Hepatocyte (in vitro differentiated cells): ENCODE results near the gene ADCY4. TPM values are rescaled to one million over a fixed set of nuclear protein-coding genes. Genes with fewer than 3 reads are reported as not detected.

Experiments used
- DNase-seq: peaks from one replicate; pipeline ENCODE4 v3.0.0-alpha.2; 2016; ENCODE audit warnings: low spot score
- H2AFZ ChIP-seq: fragments of 200-600 bp; sonication (generic); 2 replicates; pipeline ENCODE4 v1.6.0; 2016; ENCODE audit warnings: antibody characterized with exemption, mild to moderate bottlenecking
- H3K27ac ChIP-seq: fragments of 200-600 bp; sonication (generic); 2 replicates; pipeline ENCODE4 v1.5.1; 2016; ENCODE audit warnings: mild to moderate bottlenecking
- H3K27me3 ChIP-seq: fragments of 200-600 bp; sonication (generic); 2 replicates; pipeline ENCODE4 v1.6.1; 2016
- H3K36me3 ChIP-seq: fragments of 200-600 bp; sonication (generic); replicated peaks from 2 replicates; pipeline ENCODE4 v1.5.1; 2016; ENCODE audit warnings: low read depth; ENCODE audit not compliant: insufficient read depth
- H3K4me1 ChIP-seq: fragments of 200-600 bp; sonication (generic); 2 replicates; pipeline ENCODE4 v1.5.1; 2016; ENCODE audit warnings: mild to moderate bottlenecking, moderate library complexity; ENCODE audit not compliant: insufficient read depth
- H3K4me2 ChIP-seq: fragments of 200-600 bp; sonication (generic); 2 replicates; pipeline ENCODE4 v1.6.0; 2016
- H3K4me3 ChIP-seq: fragments of 200-600 bp; sonication (generic); 2 replicates; pipeline ENCODE4 v1.5.1; 2016; ENCODE audit warnings: mild to moderate bottlenecking
- H3K79me2 ChIP-seq: fragments of 200-600 bp; sonication (generic); 2 replicates; pipeline ENCODE4 v1.6.0; 2017; ENCODE audit warnings: mild to moderate bottlenecking
- H3K9me2 ChIP-seq: fragments of 200-600 bp; sonication (generic); replicated peaks from 2 replicates; pipeline ENCODE4 v1.6.0; 2017; ENCODE audit warnings: mild to moderate bottlenecking; ENCODE audit not compliant: insufficient read depth
- H3K9me3 ChIP-seq: fragments of 200-600 bp; sonication (generic); 2 replicates; pipeline ENCODE4 v1.5.1; 2016; ENCODE audit warnings: low read depth, mild to moderate bottlenecking
- H4K20me1 ChIP-seq: fragments of 200-600 bp; sonication (generic); 2 replicates; pipeline ENCODE4 v1.6.0; 2016; ENCODE audit warnings: mild to moderate bottlenecking; ENCODE audit not compliant: insufficient read depth, poor library complexity, severe bottlenecking
- EZH2 ChIP-seq: fragments of 200-600 bp; sonication (generic); IDR thresholded peaks from 2 replicates; pipeline ENCODE4 v1.6.1; 2016; ENCODE audit warnings: antibody characterized with exemption, mild to moderate bottlenecking, borderline replicate concordance
- EZH2phosphoT487 ChIP-seq: fragments of 200-600 bp; sonication (generic); IDR thresholded peaks from one replicate; pipeline ENCODE4 v1.6.1; 2018; ENCODE audit warnings: antibody characterized with exemption, mild to moderate bottlenecking, low read depth, moderate library complexity; ENCODE audit not compliant: unreplicated experiment, severe bottlenecking
- WGBS: methylation state at CpG from one replicate; pipeline ENCODE4 v1.1.6; 2016; ENCODE audit warnings: low lambda C conversion rate; ENCODE audit errors: missing lambda C conversion rate; 5-methylcytosine and 5-hydroxymethylcytosine counted together
- polyA plus RNA-seq: library from polyadenylated mRNA; unstranded; fragments of >200 nt; fragmentation: Nextera tagmentation; extraction: Ambion mirVana; gene quantifications from 2 replicates; pipeline ENCODE4 v1.2.1, GENCODE V29; 2016
- total RNA-seq: library from RNA; depleted of rRNA; stranded (reverse); fragments of >200 nt; gene quantifications from 2 replicates; pipeline ENCODE4 v1.2.3, GENCODE V29; 2014
- TF ChIP-seq, protein P1 (sequence below): fragments of 200-600 bp; sonication (generic); IDR thresholded peaks from 2 replicates; pipeline ENCODE4 v1.5.1; 2016; ENCODE audit warnings: antibody characterized with exemption, mild to moderate bottlenecking; ENCODE audit not compliant: poor library complexity

The ADCY4 gene
- total and polyA plus RNA-seq, 2 experiments from 2014 or later: 0.63 to 1.3 TPM

DNA sequence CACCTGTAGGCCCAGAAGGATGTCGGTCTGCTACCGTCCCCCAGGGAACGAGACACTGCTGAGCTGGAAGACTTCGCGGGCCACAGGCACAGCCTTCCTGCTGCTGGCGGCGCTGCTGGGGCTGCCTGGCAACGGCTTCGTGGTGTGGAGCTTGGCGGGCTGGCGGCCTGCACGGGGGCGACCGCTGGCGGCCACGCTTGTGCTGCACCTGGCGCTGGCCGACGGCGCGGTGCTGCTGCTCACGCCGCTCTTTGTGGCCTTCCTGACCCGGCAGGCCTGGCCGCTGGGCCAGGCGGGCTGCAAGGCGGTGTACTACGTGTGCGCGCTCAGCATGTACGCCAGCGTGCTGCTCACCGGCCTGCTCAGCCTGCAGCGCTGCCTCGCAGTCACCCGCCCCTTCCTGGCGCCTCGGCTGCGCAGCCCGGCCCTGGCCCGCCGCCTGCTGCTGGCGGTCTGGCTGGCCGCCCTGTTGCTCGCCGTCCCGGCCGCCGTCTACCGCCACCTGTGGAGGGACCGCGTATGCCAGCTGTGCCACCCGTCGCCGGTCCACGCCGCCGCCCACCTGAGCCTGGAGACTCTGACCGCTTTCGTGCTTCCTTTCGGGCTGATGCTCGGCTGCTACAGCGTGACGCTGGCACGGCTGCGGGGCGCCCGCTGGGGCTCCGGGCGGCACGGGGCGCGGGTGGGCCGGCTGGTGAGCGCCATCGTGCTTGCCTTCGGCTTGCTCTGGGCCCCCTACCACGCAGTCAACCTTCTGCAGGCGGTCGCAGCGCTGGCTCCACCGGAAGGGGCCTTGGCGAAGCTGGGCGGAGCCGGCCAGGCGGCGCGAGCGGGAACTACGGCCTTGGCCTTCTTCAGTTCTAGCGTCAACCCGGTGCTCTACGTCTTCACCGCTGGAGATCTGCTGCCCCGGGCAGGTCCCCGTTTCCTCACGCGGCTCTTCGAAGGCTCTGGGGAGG lies 23.9 kb downstream of the ADCY4 start, which contains the start of gene LTB4R:
TSS of gene LTB4R (plus strand) at position 857 of the 959 bp plus-strand sequence. CDS start 4,150 bp downstream, outside the sequence.
- no peaks in the 10 kb centered on the region for H3K27me3 ChIP-seq
- H2AFZ ChIP-seq: no peak within 1 kb of the TSS
- no peaks in the 10 kb centered on the region for H4K20me1 ChIP-seq
- H3K27ac ChIP-seq: no peak within 1 kb of the TSS
- no peak within 1 kb of the TSS for H3K4me2 ChIP-seq
- H3K4me1 ChIP-seq: peaks cover 5% of the 10 kb centered on the region
- DNase-seq: no peak
- H3K9me3 ChIP-seq: no peaks in the 10 kb centered on the region
- H3K79me2 ChIP-seq: peaks cover 2% of the 10 kb centered on the region
- TF ChIP-seq, protein P1, sequence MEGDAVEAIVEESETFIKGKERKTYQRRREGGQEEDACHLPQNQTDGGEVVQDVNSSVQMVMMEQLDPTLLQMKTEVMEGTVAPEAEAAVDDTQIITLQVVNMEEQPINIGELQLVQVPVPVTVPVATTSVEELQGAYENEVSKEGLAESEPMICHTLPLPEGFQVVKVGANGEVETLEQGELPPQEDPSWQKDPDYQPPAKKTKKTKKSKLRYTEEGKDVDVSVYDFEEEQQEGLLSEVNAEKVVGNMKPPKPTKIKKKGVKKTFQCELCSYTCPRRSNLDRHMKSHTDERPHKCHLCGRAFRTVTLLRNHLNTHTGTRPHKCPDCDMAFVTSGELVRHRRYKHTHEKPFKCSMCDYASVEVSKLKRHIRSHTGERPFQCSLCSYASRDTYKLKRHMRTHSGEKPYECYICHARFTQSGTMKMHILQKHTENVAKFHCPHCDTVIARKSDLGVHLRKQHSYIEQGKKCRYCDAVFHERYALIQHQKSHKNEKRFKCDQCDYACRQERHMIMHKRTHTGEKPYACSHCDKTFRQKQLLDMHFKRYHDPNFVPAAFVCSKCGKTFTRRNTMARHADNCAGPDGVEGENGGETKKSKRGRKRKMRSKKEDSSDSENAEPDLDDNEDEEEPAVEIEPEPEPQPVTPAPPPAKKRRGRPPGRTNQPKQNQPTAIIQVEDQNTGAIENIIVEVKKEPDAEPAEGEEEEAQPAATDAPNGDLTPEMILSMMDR: no peak
- TF ChIP-seq EZH2phosphoT487 (no peak), EZH2 (no peak)
- H3K9me2 ChIP-seq: no peaks in the 10 kb centered on the region
- H3K4me3 ChIP-seq: no peak within 1 kb of the TSS
- no peaks in the 10 kb centered on the region for H3K36me3 ChIP-seq
- whole genome bisulfite sequencing: 99% methylated on average over 81 of the region's 99 CpGs

DNA sequence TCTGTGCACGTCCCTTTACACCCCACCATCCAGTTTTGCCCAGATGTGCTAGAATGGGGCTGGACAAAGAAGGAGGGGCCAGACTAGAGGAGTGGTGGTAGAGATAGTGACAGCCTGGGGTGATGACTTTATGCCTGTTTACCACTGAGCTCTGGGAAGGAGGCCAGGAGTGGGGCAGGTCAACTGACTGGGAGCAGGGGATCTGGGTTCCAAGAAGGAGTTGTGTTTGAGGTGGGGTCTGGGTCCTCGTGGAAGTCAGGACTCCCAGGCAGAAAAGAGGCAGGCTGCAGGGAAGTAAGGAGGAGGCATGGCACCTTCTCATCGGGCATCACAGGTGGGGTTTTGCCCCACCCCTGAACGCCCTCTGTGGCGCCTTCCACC lies 24.6 kb downstream of the ADCY4 start:
- H3K4me3 ChIP-seq: no peak overlapping the region
- TF ChIP-seq EZH2phosphoT487 (no peak), EZH2 (no peak)
- TF ChIP-seq, protein P1: no peak
- no peak overlapping the region for H3K27ac ChIP-seq
- WGBS: 94% methylated on average over 5 of the region's 5 CpGs
- no peaks in the 10 kb centered on the region for H3K36me3 ChIP-seq
- H3K9me3 ChIP-seq: no peaks in the 10 kb centered on the region
- no peak for DNase-seq
- no peaks in the 10 kb centered on the region for H3K9me2 ChIP-seq
- no peak overlapping the region for H2AFZ ChIP-seq
- no peaks in the 10 kb centered on the region for H4K20me1 ChIP-seq
- H3K4me1 ChIP-seq: peaks cover 5% of the 10 kb centered on the region
- H3K79me2 ChIP-seq: peaks cover 2% of the 10 kb centered on the region
- H3K4me2 ChIP-seq: no peak overlapping the region
- H3K27me3 ChIP-seq: no peaks in the 10 kb centered on the region

DNA sequence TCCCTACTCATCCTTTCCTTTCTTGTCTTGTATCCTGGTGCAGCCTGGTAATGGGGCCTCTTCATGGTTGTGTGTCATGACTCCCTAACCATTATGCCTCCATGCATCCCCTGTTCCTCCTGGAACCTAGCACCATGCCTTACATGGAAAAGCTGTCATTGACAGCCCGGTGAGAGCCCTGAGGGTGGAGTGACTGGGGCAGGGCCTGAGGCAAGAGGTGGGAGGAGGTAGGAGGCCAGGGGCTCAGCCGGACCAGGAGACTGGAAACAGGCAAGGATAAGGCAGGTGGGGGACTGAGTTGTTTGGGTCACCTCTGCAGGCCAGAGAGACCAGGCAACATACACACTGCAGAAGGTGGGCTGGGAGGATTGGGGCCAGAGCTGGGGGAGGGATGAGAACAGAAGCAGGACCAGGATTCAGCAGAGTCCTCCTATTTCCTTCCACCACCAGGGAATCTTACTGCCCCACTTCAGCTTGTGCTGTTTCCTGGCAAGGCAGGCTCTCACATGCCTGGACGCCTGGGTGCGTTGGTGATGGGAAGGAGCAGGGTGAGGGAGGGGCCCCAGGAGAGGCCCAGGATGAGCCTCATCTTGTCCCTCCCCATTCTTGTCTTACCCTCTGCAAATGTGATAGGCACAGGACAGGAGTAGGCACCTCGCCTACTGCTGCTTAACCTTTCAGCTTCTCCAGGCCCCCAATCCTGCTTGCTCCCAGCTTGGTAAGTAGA lies 25.2 kb downstream of the ADCY4 start, which contains the start of gene LTB4R2:
TSS of gene LTB4R2 (plus strand) at position 603 of the 727 bp plus-strand sequence. CDS start 525 bp downstream, outside the sequence.
- no peak for DNase-seq
- no peak within 1 kb of the TSS for H2AFZ ChIP-seq
- H3K9me2 ChIP-seq: no peaks in the 10 kb centered on the region
- 94% methylated on average over 5 of the region's 5 CpGs for WGBS
- H3K4me3 ChIP-seq: no peak within 1 kb of the TSS
- H3K4me1 ChIP-seq: peaks cover 5% of the 10 kb centered on the region
- H3K9me3 ChIP-seq: no peaks in the 10 kb centered on the region
- no peaks in the 10 kb centered on the region for H3K36me3 ChIP-seq
- peak within 1 kb of the TSS; percentile 98 for H3K27ac ChIP-seq
- no peaks in the 10 kb centered on the region for H3K27me3 ChIP-seq
- H3K79me2 ChIP-seq: peaks cover 2% of the 10 kb centered on the region
- TF ChIP-seq, protein P1: no peak
- TF ChIP-seq EZH2 (no peak), EZH2phosphoT487 (no peak)
- no peak within 1 kb of the TSS for H3K4me2 ChIP-seq
- no peaks in the 10 kb centered on the region for H4K20me1 ChIP-seq
